ENCODE data around the gene RAMAC.

DNA sequence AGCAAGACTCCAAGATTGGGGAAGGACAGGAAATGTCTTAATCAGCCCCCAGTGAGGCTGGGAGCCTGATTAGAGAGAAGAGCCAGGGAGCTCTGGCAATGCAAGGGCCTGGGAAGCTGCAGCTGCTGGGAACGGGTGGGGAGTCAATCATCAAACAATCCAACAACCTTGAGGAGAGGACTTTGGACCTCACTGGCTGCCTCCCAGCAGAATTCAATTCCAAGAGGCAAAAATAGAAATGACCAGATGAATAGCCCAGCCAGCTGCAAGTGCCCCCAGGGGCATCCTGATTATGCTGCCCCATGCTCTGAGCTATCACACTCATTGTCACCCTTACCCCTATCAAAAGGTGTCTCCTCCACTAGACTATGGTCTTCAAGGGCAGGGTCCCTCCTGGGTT is 27.4 kb upstream of the RAMAC start:
- TF ChIP-seq, protein P1, sequence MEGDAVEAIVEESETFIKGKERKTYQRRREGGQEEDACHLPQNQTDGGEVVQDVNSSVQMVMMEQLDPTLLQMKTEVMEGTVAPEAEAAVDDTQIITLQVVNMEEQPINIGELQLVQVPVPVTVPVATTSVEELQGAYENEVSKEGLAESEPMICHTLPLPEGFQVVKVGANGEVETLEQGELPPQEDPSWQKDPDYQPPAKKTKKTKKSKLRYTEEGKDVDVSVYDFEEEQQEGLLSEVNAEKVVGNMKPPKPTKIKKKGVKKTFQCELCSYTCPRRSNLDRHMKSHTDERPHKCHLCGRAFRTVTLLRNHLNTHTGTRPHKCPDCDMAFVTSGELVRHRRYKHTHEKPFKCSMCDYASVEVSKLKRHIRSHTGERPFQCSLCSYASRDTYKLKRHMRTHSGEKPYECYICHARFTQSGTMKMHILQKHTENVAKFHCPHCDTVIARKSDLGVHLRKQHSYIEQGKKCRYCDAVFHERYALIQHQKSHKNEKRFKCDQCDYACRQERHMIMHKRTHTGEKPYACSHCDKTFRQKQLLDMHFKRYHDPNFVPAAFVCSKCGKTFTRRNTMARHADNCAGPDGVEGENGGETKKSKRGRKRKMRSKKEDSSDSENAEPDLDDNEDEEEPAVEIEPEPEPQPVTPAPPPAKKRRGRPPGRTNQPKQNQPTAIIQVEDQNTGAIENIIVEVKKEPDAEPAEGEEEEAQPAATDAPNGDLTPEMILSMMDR (IDR thresholded peaks at IDR 0.05): no peak
- no peak for TF ChIP-seq POLR2AphosphoS5 (IDR thresholded peaks at IDR 0.05)
- no peak for TF ChIP-seq POLR2A (IDR thresholded peaks at IDR 0.05; ENCODE audit: low read depth)
